ENCODE results near the gene SMIM22. TPM values are rescaled to one million over a fixed set of nuclear protein-coding genes. Genes with fewer than 3 reads are reported as not detected.

Gene SMIM22
- total RNA-seq: not detected in 2 replicates

GRCh38 chr16:4795181-4795827 is at the start of gene SMIM22:
TSS of gene SMIM22 (plus strand) at chr16:4795369. CDS start at chr16:4795735, 366 bp downstream.
- no peak for DNase-seq (ENCODE audit: low read depth, low spot score)

GRCh38 chr16:4746215-4746614 is 49.0 kb upstream of the SMIM22 start:
- no peak for DNase-seq (ENCODE audit: low read depth, low spot score)

- no peak for DNase-seq (ENCODE audit: low read depth, low spot score)
Observed at GRCh38 chr16:4746991-4747574, 48.1 kb upstream of the SMIM22 start.

DNA sequence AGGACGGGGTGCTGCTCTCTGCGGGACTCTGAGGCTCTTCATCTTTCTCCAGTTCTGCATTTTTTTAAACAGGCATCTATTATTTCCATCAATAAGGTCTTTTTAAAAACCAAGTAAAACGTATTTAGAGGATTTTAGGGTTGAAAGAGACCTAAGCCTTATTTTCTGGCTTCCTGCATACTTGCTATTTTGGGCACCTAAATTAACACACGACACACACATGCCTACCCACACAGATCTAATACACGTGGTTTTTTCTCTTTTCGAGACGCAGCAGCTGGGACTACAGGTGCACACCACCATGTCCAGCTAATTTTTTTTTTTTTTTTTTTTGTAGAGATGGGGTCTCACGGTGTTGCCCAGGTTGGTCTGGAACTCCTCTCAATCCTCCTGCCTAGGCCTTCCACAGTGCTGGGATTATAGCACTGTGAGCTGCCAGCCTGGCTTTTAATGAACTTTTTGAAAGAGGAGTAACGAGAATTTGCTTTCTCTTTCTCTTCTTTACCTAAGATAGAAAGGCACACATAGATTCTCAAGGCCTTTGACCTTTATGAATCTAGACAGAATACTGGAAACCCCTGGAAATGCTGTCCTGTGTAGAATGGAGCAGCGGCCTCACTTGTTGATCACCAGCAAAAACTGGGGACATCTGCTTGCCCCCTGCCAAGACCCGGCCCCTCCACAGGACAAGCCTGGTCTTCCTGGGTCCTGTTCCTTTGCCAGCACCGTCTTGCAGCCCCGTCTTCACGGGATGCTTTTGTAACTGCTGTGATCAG is 47.1 kb upstream of the SMIM22 start:
- no peak for DNase-seq (ENCODE audit: low read depth, low spot score)

GRCh38 chr16:4748682-4749411 is 46.3 kb upstream of the SMIM22 start:
- no peak for DNase-seq (ENCODE audit: low read depth, low spot score)

GRCh38 chr16:4749700-4750257 is 45.4 kb upstream of the SMIM22 start:
- no peak for DNase-seq (ENCODE audit: low read depth, low spot score)

GRCh38 chr16:4750896-4751295 is 44.3 kb upstream of the SMIM22 start:
- no peak for DNase-seq (ENCODE audit: low read depth, low spot score)

GRCh38 chr16:4752351-4753100 is 42.6 kb upstream of the SMIM22 start:
- DNase-seq (ENCODE audit: low read depth, low spot score): no peak

DNA sequence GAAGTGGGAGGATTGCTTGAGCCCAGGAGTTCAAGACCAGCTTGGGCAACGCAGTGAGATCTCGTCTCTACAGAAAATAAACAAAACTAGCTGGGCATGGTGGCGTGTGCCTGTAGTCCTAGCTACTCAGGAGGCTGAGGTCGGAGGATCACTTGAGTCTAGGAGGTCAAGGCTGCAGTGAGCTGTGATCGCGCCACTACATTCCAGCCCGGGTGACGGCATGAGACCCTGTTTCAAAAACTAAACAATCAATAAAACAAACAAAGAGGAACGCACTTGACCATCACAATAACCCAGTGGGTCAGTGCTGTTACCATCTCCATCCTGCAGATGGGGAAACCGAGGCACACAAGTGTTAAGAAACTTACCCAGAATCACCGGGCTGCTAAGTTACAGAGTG is 41.9 kb upstream of the SMIM22 start:
- no peak for DNase-seq (ENCODE audit: low read depth, low spot score)

- DNase-seq (ENCODE audit: low read depth, low spot score): no peak
Observed at GRCh38 chr16:4754865-4755264, 40.3 kb upstream of the SMIM22 start.

DNA sequence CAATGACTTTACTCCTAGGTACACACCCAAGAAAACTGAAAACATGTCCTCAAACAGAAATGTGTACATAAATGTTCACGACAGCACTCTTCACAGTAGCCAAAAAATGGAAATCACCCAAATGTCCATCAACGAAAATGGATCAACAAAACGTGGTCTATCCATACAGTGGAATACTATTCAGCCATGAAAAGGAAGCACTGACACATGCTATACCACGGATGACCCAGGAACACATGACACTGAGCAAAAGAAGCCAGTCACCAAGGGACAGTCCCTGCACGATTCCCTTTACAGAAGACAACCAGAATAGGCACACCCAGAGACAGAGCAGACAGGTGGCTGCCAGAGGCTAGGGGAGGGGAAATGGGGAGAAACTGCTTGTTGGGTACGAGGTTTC is 39.5 kb upstream of the SMIM22 start:
- DNase-seq (ENCODE audit: low read depth, low spot score): no peak

- no peak for DNase-seq (ENCODE audit: low read depth, low spot score)
Observed at GRCh38 chr16:4760221-4760910, 34.8 kb upstream of the SMIM22 start.

DNA sequence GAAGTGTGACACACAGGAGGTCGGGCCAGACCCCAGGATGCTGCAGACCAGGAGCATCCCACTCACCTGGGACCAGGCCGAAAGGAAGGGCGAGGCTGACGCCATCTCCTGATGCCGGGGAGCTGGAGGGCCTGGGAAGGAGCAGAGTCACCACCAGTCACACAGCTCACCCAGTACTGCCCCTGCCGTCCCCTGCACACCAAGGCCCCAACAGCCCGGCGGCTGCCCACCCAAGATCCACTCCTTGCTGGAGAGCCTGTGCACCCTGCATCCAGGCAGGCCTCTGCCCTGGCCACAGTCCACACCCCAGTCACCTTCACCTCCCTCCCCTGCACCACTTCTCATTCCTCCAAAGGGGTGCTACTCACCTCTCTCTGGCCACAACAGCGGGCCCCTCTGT is 33.0 kb upstream of the SMIM22 start:
- DNase-seq (ENCODE audit: low read depth, low spot score): no peak

DNA sequence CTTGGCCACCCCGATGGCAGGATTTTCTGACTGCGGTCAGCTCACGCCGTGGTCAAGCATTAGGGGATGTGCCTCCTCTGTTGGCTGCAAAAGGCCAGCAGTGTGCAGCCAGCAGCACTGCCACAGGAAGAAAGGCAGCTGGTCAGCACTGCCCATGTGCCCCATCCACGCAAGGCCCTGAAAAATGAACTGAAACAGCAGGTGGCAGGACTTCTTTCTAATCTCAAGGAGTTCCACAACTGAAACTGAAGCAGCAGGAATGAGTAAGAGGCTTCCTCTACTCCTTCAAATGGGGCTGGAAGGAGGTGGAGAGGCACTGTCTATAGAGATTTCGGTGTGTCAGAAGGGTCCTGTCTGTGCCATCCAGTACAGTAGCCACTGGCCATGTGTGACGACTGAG is 31.4 kb upstream of the SMIM22 start:
- no peak for DNase-seq (ENCODE audit: low read depth, low spot score)

DNA sequence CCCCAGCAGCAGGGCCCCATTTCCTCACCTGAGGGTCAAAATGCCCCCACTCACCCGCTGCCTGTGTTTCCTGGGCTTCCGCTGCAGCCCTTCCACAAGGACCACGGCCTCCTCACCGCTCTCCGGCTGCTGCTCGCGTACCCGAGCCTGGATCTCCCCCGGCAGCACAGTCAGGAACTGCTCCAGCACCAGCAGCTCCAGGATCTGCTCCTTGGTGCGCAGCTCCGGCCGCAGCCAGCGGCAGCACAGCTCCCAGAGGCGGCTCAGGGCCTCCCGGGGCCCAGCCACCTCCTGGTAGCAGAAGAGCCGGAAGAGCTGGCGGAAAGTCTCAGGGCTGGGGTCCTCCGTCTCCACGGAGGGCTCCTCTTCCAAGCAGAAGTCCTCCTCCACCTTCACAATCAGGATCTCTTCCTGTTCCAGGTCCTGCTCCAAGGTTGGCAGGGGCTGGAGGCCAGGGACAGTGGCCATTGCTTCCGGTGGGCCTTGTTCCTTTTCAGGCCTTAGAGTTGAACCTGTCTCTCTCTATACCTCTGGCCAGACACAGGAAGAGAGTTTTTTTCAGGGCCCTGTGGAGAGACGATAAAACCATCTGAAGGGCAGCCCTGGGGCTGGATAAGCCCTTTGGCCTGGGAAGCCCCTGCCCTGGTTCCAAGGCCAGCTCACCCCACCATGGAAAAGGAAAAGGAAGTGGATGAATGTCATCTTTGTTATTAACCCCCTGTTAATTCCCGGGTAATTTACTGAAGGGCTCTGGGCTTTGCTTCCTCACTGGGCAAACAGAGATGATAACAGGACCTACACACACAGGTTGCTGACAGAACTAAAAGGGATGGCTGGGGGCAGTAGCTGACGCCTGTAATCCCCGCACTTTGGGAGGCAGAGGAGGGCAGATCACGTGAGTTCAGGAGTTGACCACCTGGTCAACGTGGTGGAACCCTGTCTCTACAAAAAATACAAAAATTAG is 29.4 kb upstream of the SMIM22 start:
- no peak for DNase-seq (ENCODE audit: low read depth, low spot score)

- DNase-seq (ENCODE audit: low read depth, low spot score): peak; percentile 88
Observed at GRCh38 chr16:4766875-4767628, 28.1 kb upstream of the SMIM22 start, which contains the start of gene ZNF500. TSS of gene ZNF500 (minus strand) at chr16:4767162. CDS start at chr16:4765978, 1,184 bp downstream.

GRCh38 chr16:4767872-4768548 is 27.2 kb upstream of the SMIM22 start:
- no peak for DNase-seq (ENCODE audit: low read depth, low spot score)

Data from pulmonary artery endothelial cell (primary cell).